H1 (cell line): ENCODE measurements around the gene DIS3L. TPM values are rescaled to one million over a fixed set of nuclear protein-coding genes. Genes with fewer than 3 reads are reported as not detected.

Experiments used
- CTCF ChIA-PET: fragments of 300-600 bp; sonication (Branson Sonifier 250); formaldehyde crosslinking; loops from one replicate; lab custom pipeline; 2021; ENCODE audit not compliant: partially characterized antibody; lab: Charles Lee
- POLR2A ChIA-PET: fragments of 300-600 bp; sonication (Branson Sonifier 250); formaldehyde crosslinking; loops from one replicate; lab custom pipeline; 2021; ENCODE audit warnings: inconsistent platforms; ENCODE audit not compliant: partially characterized antibody; lab: Charles Lee
- DNase-seq, 2 experiments: peaks; one replicate each; pipeline versions ENCODE4 v3.0.0 to v3.0.0-alpha.2; 2010 to 2022; ENCODE audit warnings: low spot score in 2 of 2, low read depth in 1 of 2, mixed read lengths in 1 of 2
- FAIRE-seq: peaks from 2 replicates; lab custom pipeline; 2011; peaks lifted over from hg19 to GRCh38; lab: Jason Lieb, UNC
- H2AFZ ChIP-seq: 2 replicates; pipeline ENCODE4 v1.8.1; 2012; ENCODE audit warnings: low read length, inconsistent platforms
- H2AK5ac ChIP-seq: 2 replicates; pipeline ENCODE4 v1.6.1; 2013; ENCODE audit warnings: low read depth, low read length
- H2BK120ac ChIP-seq: replicated peaks from 2 replicates; pipeline ENCODE3; 2013; ENCODE audit warnings: low read depth, low read length, inconsistent platforms
- H2BK12ac ChIP-seq: 2 replicates; pipeline ENCODE4 v1.6.1; 2013; ENCODE audit warnings: low read depth, low read length
- H2BK15ac ChIP-seq: 2 replicates; pipeline ENCODE4 v1.6.1; 2013; ENCODE audit warnings: low read length
- H2BK20ac ChIP-seq: 2 replicates; pipeline ENCODE4 v1.6.1; 2013; ENCODE audit warnings: low read length
- H2BK5ac ChIP-seq: 2 replicates; pipeline ENCODE4 v1.6.1; 2013; ENCODE audit warnings: low read depth, low read length
- H3K14ac ChIP-seq: 2 replicates; pipeline ENCODE4 v1.6.1; 2013; ENCODE audit warnings: inconsistent platforms; ENCODE audit not compliant: insufficient read length
- H3K18ac ChIP-seq: 2 replicates; pipeline ENCODE4 v1.6.1; 2013; ENCODE audit warnings: low read length; ENCODE audit errors: extremely low read depth
- H3K23ac ChIP-seq: 2 replicates; pipeline ENCODE4 v1.6.1; 2013; ENCODE audit warnings: inconsistent platforms; ENCODE audit not compliant: insufficient read length
- H3K23me2 ChIP-seq: 2 replicates; pipeline ENCODE4 v1.6.1; 2013; ENCODE audit warnings: low read depth, low read length
- H3K27ac ChIP-seq: 2 replicates; pipeline ENCODE4 v1.6.1; 2011; ENCODE audit warnings: low read depth, low read length, inconsistent platforms
- H3K27me3 ChIP-seq, 4 experiments: replicated peaks in 1 of 4; 1 replicate in 1 of 4; 2 replicates in 3 of 4; pipeline versions ENCODE4 v1.6.1 to v1.8.1; 2011 to 2013; ENCODE audit warnings: low read length in 3 of 4, mild to moderate bottlenecking in 3 of 4, inconsistent platforms in 2 of 4, mixed read lengths in 2 of 4, moderate library complexity in 1 of 4; ENCODE audit not compliant: control insufficient read depth in 3 of 4, insufficient read depth in 3 of 4; ENCODE audit errors: extremely low read depth in 1 of 4
- H3K36me3 ChIP-seq, 4 experiments: 2 replicates each; pipeline versions ENCODE4 v1.6.1 to v1.8.1; 2011 to 2013; ENCODE audit warnings: mild to moderate bottlenecking in 4 of 4, low read length in 3 of 4, moderate library complexity in 2 of 4, control low read depth in 1 of 4, inconsistent platforms in 1 of 4; ENCODE audit not compliant: insufficient read depth in 4 of 4, control insufficient read depth in 2 of 4
- H3K4ac ChIP-seq: replicated peaks from 2 replicates; pipeline ENCODE3; 2013; ENCODE audit warnings: low read length, low read depth, mixed read lengths, inconsistent platforms; ENCODE audit not compliant: insufficient read length
- H3K4me1 ChIP-seq, 4 experiments: replicated peaks in 1 of 4; 1 replicate in 1 of 4; 2 replicates in 3 of 4; pipeline versions ENCODE4 v1.6.1 to v1.8.1; 2011 to 2013; ENCODE audit warnings: low read length in 3 of 4, inconsistent platforms in 2 of 4, mixed read lengths in 1 of 4; ENCODE audit not compliant: insufficient read depth in 4 of 4, control insufficient read depth in 3 of 4
- H3K4me2 ChIP-seq, 2 experiments: 2 replicates each; pipeline versions ENCODE4 v1.6.1 to v1.8.1; 2011 to 2013; ENCODE audit warnings: low read depth in 2 of 2, low read length in 2 of 2, control low read depth in 1 of 2, inconsistent platforms in 1 of 2, mild to moderate bottlenecking in 1 of 2; ENCODE audit not compliant: insufficient read depth in 1 of 2
- H3K4me3 ChIP-seq, 4 experiments: fragments of 200-600, 300-600 bp in 1 of 4; sonication (generic), shearing (Covaris generic), sonication (Bioruptor Twin) in 1 of 4; 2 replicates each; pipeline versions ENCODE4 v1.5.1 to v1.8.1; 2011 to 2016; ENCODE audit warnings: low read length in 4 of 4, low read depth in 3 of 4, control low read depth in 2 of 4, inconsistent platforms in 2 of 4, mild to moderate bottlenecking in 2 of 4, mixed read lengths in 1 of 4, moderate library complexity in 1 of 4; ENCODE audit not compliant: insufficient read depth in 2 of 4; ENCODE audit errors: extremely low read depth in 1 of 4
- H3K56ac ChIP-seq: replicated peaks from 2 replicates; pipeline ENCODE3; 2013; ENCODE audit warnings: low read depth, mild to moderate bottlenecking, mixed read lengths, low read length, inconsistent platforms; ENCODE audit not compliant: insufficient read length
- H3K79me1 ChIP-seq: 2 replicates; pipeline ENCODE4 v1.6.1; 2013; ENCODE audit warnings: low read depth, low read length, control low read depth
- H3K79me2 ChIP-seq, 2 experiments: 2 replicates each; pipeline versions ENCODE4 v1.6.1 to v1.8.1; 2012 to 2013; ENCODE audit warnings: low read length in 2 of 2, mild to moderate bottlenecking in 2 of 2, inconsistent platforms in 1 of 2; ENCODE audit not compliant: insufficient read depth in 2 of 2, control insufficient read depth in 1 of 2
- H3K9ac ChIP-seq, 4 experiments: replicated peaks in 1 of 4; 1 replicate in 1 of 4; 2 replicates in 3 of 4; pipeline versions ENCODE4 v1.6.1 to v1.8.1; 2011 to 2013; ENCODE audit warnings: low read depth in 3 of 4, low read length in 3 of 4, control low read depth in 2 of 4, mild to moderate bottlenecking in 2 of 4, moderate library complexity in 2 of 4, inconsistent platforms in 1 of 4; ENCODE audit errors: extremely low read depth in 1 of 4
- H3K9me3 ChIP-seq, 2 experiments: 2 replicates each; pipeline versions ENCODE4 v1.6.1 to v1.8.1; 2012 to 2013; ENCODE audit warnings: mild to moderate bottlenecking in 2 of 2, moderate library complexity in 2 of 2, control low read depth in 1 of 2, inconsistent platforms in 1 of 2, low read depth in 1 of 2, low read length in 1 of 2, mixed read lengths in 1 of 2; ENCODE audit not compliant: insufficient read depth in 2 of 2
- H4K20me1 ChIP-seq, 2 experiments: replicated peaks in 1 of 2; 2 replicates each; pipeline versions ENCODE3 to v1.8.1; 2011 to 2013; ENCODE audit warnings: inconsistent platforms in 2 of 2, low read length in 2 of 2, mild to moderate bottlenecking in 1 of 2; ENCODE audit not compliant: insufficient read depth in 2 of 2, control insufficient read depth in 1 of 2
- H4K5ac ChIP-seq: 2 replicates; pipeline ENCODE4 v1.6.1; 2013; ENCODE audit warnings: low read length, low read depth, mixed read lengths, inconsistent platforms; ENCODE audit not compliant: insufficient read length
- H4K8ac ChIP-seq: 2 replicates; pipeline ENCODE4 v1.8.0; 2013; ENCODE audit warnings: mild to moderate bottlenecking, moderate library complexity, low read length, inconsistent platforms; ENCODE audit not compliant: insufficient read depth; ENCODE audit errors: extremely low read depth
- H4K91ac ChIP-seq: replicated peaks from 2 replicates; pipeline ENCODE3; 2013; ENCODE audit warnings: low read length, mixed read lengths, inconsistent platforms; ENCODE audit not compliant: insufficient read length
- BACH1 ChIP-seq: IDR thresholded peaks from 2 replicates; pipeline ENCODE4 v1.6.1; 2012; ENCODE audit warnings: low read length, improper control_type of control experiment
- BRCA1 ChIP-seq: IDR thresholded peaks from 2 replicates; pipeline ENCODE4 v1.6.1; 2012; ENCODE audit warnings: low read depth, low read length, improper control_type of control experiment
- CBX5 ChIP-seq: fragments of 300-800, 300-1000 bp; sonication (generic); IDR thresholded peaks from 2 replicates; pipeline ENCODE4 v1.7.1; 2016; ENCODE audit warnings: antibody characterized with exemption, low read length, low read depth
- CTBP2 ChIP-seq: IDR thresholded peaks from 2 replicates; pipeline ENCODE4 v1.7.0; 2011; ENCODE audit warnings: borderline replicate concordance, mild to moderate bottlenecking, moderate library complexity, mixed read lengths, low read length; ENCODE audit not compliant: insufficient read depth, insufficient read length
- GABPA ChIP-seq: IDR thresholded peaks from 2 replicates; pipeline ENCODE4 v1.6.1; 2011; ENCODE audit warnings: mild to moderate bottlenecking, low read length, moderate library complexity, borderline replicate concordance; ENCODE audit not compliant: insufficient read depth
- KDM1A ChIP-seq: fragments of 200-600, 300-600 bp; sonication (generic); IDR thresholded peaks from 2 replicates; pipeline ENCODE4 v1.7.1; 2016; ENCODE audit warnings: mild to moderate bottlenecking, low read length, borderline replicate concordance
- KDM4A ChIP-seq: IDR thresholded peaks from one replicate; pipeline ENCODE4 v1.7.1; 2012; ENCODE audit warnings: low read depth, mild to moderate bottlenecking, moderate library complexity, low read length, inconsistent platforms; ENCODE audit not compliant: severe bottlenecking
- KDM5A ChIP-seq: fragments of 200-600 bp; IDR thresholded peaks from 2 replicates; pipeline ENCODE4 v1.7.1; 2012; ENCODE audit warnings: mild to moderate bottlenecking, low read length, inconsistent platforms, mixed read lengths
- POLR2A ChIP-seq, 2 experiments: IDR thresholded peaks; 1 replicate in 1 of 2; 2 replicates in 1 of 2; pipeline ENCODE4 v1.6.1; 2011; ENCODE audit warnings: low read depth in 2 of 2, low read length in 2 of 2, mild to moderate bottlenecking in 2 of 2; ENCODE audit errors: control extremely low read depth in 1 of 2
- SIRT6 ChIP-seq: IDR thresholded peaks from one replicate; pipeline ENCODE4 v1.7.1; 2012; ENCODE audit warnings: low read length, inconsistent platforms
- SP1 ChIP-seq: IDR thresholded peaks from 2 replicates; pipeline ENCODE4 v1.6.1; 2011; ENCODE audit warnings: low read depth, low read length
- SRF ChIP-seq: IDR thresholded peaks from 2 replicates; pipeline ENCODE4 v1.6.1; 2011; ENCODE audit warnings: mild to moderate bottlenecking, low read depth, low read length, moderate library complexity
- SUZ12 ChIP-seq: fragments of 200-600 bp; sonication (generic); IDR thresholded peaks from 2 replicates; pipeline ENCODE4 v1.6.1; 2012; ENCODE audit warnings: mild to moderate bottlenecking, inconsistent platforms, low read length, moderate library complexity, mixed read lengths
- WGBS, 2 experiments: shearing (Covaris generic) in 1 of 2; methylation state at CpG; one replicate each; pipeline versions ENCODE4 v1.1.6 to v1.1.7; 2013 to 2015; ENCODE audit warnings: low lambda C conversion rate in 2 of 2, mixed read lengths in 2 of 2, inconsistent platforms in 1 of 2, low coverage in 1 of 2, missing lambda C conversion rate in 1 of 2; ENCODE audit not compliant: insufficient replicate concordance in 2 of 2, insufficient coverage in 1 of 2, insufficient read length in 1 of 2; ENCODE audit errors: extremely low coverage in 1 of 2, missing lambda C conversion rate in 1 of 2; 5-methylcytosine and 5-hydroxymethylcytosine counted together
- polyA plus RNA-seq, 7 experiments: library from polyadenylated mRNA; depleted of rRNA in 3 of 7; stranded (reverse) in 5 of 7; unstranded in 2 of 7; fragments of >200 nt in 5 of 7; fragments of 200-250 nt in 2 of 7; gene quantifications; 1 replicate in 5 of 7; 2 replicates in 1 of 7; 4 replicates in 1 of 7; pipeline versions ENCODE4 v1.2.1 to v1.2.3, GENCODE V29; 2011 to 2013; ENCODE audit warnings: missing spikeins in 2 of 7, mixed read lengths in 2 of 7
- total RNA-seq: library from RNA; stranded (reverse); fragmentation: NEBNext Ultra II Directional; extraction: Animal tissue kit (Norgen Biotek cat#: 25700); gene quantifications from 2 replicates; pipeline ENCODE4 v1.2.1, GENCODE V29; 2021

DIS3L gene
- total and polyA plus RNA-seq, 2 of the 8 experiments (the other 6 are each of a cell fraction or from before 2014, with no cell fraction given): 8.7 to 25.0 TPM

GRCh38 chr15:66252685-66253417 is 40.5 kb upstream of the DIS3L start:
- FAIRE-seq (no peak), DNase-seq (peak in 1 of 2 experiments; percentile 79)
- no peaks in the 10 kb centered on the region for H3K79me1 ChIP-seq
- H3K56ac ChIP-seq: no peak overlapping the region
- peaks cover 13 to 24% (median 14%) of the 10 kb centered on the region in 4 experiments for H3K4me1 ChIP-seq
- ChIA-PET CTCF (interaction anchor here (0.7 to 1.4 kb wide), 5 partner anchors 11 to 35 kb away, joined by 3 to 4 read pairs (median 3); no protein-coding TSS in a partner anchor), POLR2A (interaction anchor here (0.8 to 1.4 kb wide), 6 partner anchors 11 to 253 kb away, joined by 3 to 4 read pairs (median 3); partner anchors contain the start of genes DIS3L, RPL4 and ZWILCH)
- H3K23me2 ChIP-seq: peaks cover 23% of the 10 kb centered on the region
- peak overlapping the region; percentile 96 to 100 for H3K4me2 ChIP-seq
- no peaks in the 10 kb centered on the region for H3K9me3 ChIP-seq
- peaks cover 20 to 65% (median 59%) of the 10 kb centered on the region in 4 experiments for H3K27me3 ChIP-seq
- no peak overlapping the region; the same call in 1 of the 2 replicates for H2BK12ac ChIP-seq
- no peak overlapping the region for H2BK5ac ChIP-seq
- no peak overlapping the region for H2BK120ac ChIP-seq
- H2BK20ac ChIP-seq: no peak overlapping the region
- 0% methylated on average over 25 of the region's 64 CpGs; no CpG with 5 or more reads in 1 of the 2 experiments for WGBS, 2 experiments
- no peak overlapping the region for H3K4ac ChIP-seq
- H4K8ac ChIP-seq: no peak overlapping the region
- peak overlapping the region; percentile 62 to 88 (median 81) for H3K4me3 ChIP-seq
- no peak overlapping the region for H3K18ac ChIP-seq
- H2BK15ac ChIP-seq: no peak overlapping the region; the same call in 1 of the 2 replicates
- H3K9ac ChIP-seq: no peak overlapping the region
- H2AK5ac ChIP-seq: no peak overlapping the region
- no peak overlapping the region for H3K14ac ChIP-seq
- H3K36me3 ChIP-seq: no peaks in the 10 kb centered on the region
- H3K23ac ChIP-seq: no peak overlapping the region
- no peak overlapping the region for H4K5ac ChIP-seq
- H4K91ac ChIP-seq: no peak overlapping the region
- H2AFZ ChIP-seq: 0 out of 2 replicates have a peak overlapping the region, but pooled peaks have one; percentile 12
- no peaks in the 10 kb centered on the region for H3K79me2 ChIP-seq
- no peak overlapping the region for H3K27ac ChIP-seq
- no peaks in the 10 kb centered on the region for H4K20me1 ChIP-seq
- TF ChIP-seq SP1 (no peak), KDM5A (no peak), CBX5 (no peak), SRF (no peak), POLR2A (IDR thresholded peaks at IDR 0.05; ENCODE audit: control extremely low read depth in 1 of 2, low read depth in 2 of 2, low read length in 2 of 2) (no peak), GABPA (0 out of 2 replicates have a peak, but pooled peaks have one; percentile 11), CTBP2 (peak; percentile 72), SIRT6 (no peak), SUZ12 (peak; percentile 93), BACH1 (peak; percentile 11; the same call in 1 of the 2 replicates), KDM1A (0 out of 2 replicates have a peak, but pooled peaks have one; percentile 12), BRCA1 (no peak), KDM4A (peak; percentile 97)
